Fibroblast of villous mesenchyme (primary cell): ENCODE measurements around the gene XIRP2. TPM values are rescaled to one million over a fixed set of nuclear protein-coding genes. Genes with fewer than 3 reads are reported as not detected.
A peak's percentile ranks its signal among the peaks of the same experiment; 100 is the strongest.

Experiments
- DNase-seq: peaks from one replicate; pipeline ENCODE4 v3.0.0-alpha.2; 2010; ENCODE audit warnings: low read depth
- H3K4me3 ChIP-seq: 2 replicates; pipeline ENCODE4 v1.5.1; 2011; ENCODE audit warnings: low read depth, mild to moderate bottlenecking, low read length
- total RNA-seq: library from RNA; depleted of rRNA; stranded (reverse); fragments of >200 nt; gene quantifications from 2 replicates; pipeline ENCODE4 v1.2.3, GENCODE V29; 2012
- TF ChIP-seq, protein P1 (sequence below): IDR thresholded peaks from 2 replicates; pipeline ENCODE4 v1.5.1; 2012; ENCODE audit warnings: low read depth, mild to moderate bottlenecking, low read length; ENCODE audit not compliant: insufficient read depth

The XIRP2 gene
- total RNA-seq, 1 donor = under 0.01 TPM

DNA sequence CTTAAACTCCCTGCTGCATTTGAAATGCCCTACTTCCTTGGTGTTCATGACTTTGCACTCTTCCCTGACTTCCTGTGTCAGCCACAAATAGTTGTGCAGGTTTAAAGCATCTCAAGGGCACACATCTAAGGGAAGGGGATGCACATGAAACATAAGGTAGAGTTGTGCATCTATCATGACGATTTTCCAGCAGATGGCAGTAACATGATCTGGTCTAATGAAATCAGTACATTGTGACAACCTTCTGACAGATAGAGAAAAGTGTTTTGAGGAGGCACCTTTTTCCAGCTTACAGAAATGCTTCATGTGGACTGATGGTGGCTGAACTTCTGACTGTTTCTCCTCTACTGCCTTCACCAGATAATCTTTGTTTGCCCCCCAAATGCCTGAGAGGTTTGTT lies 238.9 kb downstream of the XIRP2 start:
- no peak for DNase-seq
- H3K4me3 ChIP-seq = no peak overlapping the region
- TF ChIP-seq, protein P1, sequence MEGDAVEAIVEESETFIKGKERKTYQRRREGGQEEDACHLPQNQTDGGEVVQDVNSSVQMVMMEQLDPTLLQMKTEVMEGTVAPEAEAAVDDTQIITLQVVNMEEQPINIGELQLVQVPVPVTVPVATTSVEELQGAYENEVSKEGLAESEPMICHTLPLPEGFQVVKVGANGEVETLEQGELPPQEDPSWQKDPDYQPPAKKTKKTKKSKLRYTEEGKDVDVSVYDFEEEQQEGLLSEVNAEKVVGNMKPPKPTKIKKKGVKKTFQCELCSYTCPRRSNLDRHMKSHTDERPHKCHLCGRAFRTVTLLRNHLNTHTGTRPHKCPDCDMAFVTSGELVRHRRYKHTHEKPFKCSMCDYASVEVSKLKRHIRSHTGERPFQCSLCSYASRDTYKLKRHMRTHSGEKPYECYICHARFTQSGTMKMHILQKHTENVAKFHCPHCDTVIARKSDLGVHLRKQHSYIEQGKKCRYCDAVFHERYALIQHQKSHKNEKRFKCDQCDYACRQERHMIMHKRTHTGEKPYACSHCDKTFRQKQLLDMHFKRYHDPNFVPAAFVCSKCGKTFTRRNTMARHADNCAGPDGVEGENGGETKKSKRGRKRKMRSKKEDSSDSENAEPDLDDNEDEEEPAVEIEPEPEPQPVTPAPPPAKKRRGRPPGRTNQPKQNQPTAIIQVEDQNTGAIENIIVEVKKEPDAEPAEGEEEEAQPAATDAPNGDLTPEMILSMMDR = peak; percentile 32

DNA sequence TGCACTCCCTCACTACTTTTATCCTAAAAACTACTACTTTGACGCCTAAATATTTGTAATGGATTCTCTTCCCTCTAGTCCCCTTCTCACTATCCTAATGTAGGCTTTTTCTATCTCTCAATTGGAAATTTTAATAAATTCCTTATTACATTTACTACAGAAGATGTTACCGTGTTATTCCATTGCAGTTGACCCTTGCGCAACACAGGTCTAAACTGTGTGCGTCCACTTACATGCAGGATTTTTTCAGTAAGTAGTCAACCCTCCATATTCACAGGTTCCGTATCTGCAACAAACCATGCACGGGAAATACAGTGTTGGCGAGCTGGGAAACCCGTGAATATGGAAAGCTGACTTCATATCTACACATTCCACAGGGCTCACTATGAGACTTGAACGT lies 239.8 kb downstream of the XIRP2 start:
- H3K4me3 ChIP-seq = no peak overlapping the region
- no peak for DNase-seq
- TF ChIP-seq, protein P1 = no peak

DNA sequence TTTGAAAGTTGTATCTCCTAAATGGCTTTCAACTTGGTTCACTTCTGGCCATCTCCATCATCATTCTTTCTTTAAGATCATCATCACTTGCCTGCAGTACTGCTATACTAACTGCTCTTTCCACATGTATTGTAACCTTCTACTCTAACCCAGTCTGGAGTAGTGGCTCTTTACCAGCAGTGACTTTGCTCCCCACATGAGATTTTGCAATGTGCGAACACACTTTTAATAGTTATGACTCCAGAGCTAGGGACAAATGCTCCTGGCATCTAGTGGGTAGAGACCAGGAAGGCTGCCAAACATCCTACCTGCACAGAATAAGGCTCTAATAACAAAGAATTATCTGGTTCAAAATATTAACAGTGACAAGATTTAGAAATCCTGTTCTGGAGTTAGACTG lies 243.8 kb downstream of the XIRP2 start:
- DNase-seq = no peak
- TF ChIP-seq, protein P1 = no peak
- H3K4me3 ChIP-seq = no peak overlapping the region

DNA sequence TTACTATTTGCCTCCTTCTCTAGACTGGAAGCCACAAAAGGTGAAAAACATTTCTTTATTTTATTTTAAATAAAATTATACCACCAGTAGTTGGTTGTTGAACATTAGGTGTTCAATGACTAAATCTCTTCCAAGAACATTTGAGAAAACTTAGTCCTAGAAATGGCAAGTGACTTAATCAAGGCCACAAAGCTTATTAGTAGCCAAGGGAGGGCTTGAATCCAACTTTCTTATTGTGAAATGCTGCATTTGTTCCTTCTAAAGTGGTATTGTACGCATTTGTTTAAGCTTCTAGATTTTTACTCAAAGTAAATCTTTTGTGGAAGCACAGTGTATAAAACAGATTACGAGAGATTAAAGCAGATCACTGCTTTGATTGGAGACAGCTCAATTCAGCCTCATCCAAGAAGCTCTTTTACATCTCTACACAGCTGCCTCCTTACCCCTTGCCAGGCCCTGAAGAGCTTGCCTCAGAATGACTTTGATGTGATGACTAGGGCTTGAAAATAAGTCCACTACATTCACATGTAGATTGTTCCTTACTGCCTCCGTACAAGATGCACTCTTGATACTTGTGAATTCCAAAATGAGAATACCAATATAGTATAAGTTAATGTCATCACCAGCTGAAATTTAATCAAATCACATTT lies 244.8 kb downstream of the XIRP2 start:
- TF ChIP-seq, protein P1 = no peak
- no peak for DNase-seq
- no peak overlapping the region for H3K4me3 ChIP-seq

DNA sequence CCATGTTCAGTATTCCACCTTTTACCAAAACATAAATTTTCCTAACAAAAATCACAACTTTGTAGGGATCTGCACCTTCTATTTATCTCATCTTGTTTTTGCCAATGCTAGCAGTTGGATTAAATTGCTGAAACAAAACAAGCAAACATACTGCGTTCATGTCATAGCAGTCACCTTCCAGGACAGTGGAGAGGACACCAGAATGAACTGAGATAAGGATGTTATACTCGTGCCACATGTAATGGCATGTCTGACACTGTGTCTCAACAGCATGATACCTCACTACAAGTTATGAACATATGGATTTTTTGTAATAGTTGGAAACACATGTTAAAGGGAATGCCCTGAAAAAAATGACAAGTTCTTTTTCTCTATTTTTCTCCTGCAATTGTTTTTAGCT lies 245.3 kb downstream of the XIRP2 start:
- TF ChIP-seq, protein P1 = no peak
- no peak for DNase-seq
- H3K4me3 ChIP-seq = no peak overlapping the region

DNA sequence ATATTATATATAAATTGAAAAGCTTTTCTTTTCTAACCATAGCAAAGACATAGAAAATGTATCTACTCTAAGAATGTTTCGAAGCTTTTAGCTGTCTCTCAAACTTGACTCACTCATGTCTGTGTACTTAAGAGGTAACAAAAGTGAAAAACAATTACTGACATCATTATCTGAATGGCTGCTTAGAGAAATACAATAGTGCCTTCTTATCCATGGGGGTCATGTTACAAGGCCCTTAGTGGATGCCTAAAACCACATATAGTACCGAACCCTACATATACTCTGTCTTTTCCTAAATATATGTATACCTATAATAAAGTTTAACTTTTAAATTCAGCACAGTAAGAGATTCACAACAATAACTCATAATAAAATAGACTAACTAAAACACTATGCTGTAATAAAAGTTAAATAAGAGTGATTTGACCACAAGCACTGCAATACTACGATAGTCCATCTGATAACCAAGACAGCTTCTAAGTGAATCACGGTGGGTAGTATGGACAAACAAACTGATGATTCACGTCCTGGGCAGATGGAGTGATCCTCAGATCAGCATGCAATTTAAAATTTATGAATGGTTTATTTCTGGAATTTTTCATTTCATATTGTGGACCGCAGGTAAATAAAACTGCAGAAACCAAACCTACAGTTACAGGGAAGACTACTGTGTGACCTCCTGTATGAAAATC lies 246.2 kb downstream of the XIRP2 start:
- no peak overlapping the region for H3K4me3 ChIP-seq
- TF ChIP-seq, protein P1 = no peak
- peak; percentile 68 for DNase-seq

DNA sequence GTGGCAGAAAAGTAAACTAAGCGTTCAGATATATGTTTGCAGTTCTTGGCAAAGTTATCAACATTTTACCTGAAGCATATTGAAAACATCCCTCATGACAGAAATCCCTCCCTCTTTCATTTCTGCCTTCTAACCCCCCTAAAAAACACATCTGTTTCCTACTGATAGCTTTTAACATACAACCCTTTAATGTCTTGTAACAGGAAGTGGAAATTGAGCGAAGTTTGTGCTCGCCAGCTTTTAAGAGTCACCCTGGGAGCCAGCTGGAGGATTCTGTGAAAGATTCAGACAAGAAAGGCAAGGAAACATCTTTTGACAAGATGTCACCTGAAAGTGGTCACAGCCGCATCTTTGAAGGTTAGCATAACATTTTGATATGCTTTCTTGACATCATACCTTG lies 247.4 kb downstream of the XIRP2 start:
- TF ChIP-seq, protein P1 = no peak
- no peak overlapping the region for H3K4me3 ChIP-seq
- no peak for DNase-seq
